Stimulated activated CD8-positive, alpha-beta memory T cell treated with anti-CD3 and anti-CD28 coated beads, Interleukin-4, amount 100 ng/mL, for 4 hours (primary cell): ENCODE data around the gene EEFSEC.

ENCODE experiments used
- DNase-seq, 2 donors: peaks; one replicate each; pipeline ENCODE4 v3.0.0-alpha.2; 2020; ENCODE audit warnings: low read depth in 2 of 2, low spot score in 1 of 2

Gene EEFSEC

DNA sequence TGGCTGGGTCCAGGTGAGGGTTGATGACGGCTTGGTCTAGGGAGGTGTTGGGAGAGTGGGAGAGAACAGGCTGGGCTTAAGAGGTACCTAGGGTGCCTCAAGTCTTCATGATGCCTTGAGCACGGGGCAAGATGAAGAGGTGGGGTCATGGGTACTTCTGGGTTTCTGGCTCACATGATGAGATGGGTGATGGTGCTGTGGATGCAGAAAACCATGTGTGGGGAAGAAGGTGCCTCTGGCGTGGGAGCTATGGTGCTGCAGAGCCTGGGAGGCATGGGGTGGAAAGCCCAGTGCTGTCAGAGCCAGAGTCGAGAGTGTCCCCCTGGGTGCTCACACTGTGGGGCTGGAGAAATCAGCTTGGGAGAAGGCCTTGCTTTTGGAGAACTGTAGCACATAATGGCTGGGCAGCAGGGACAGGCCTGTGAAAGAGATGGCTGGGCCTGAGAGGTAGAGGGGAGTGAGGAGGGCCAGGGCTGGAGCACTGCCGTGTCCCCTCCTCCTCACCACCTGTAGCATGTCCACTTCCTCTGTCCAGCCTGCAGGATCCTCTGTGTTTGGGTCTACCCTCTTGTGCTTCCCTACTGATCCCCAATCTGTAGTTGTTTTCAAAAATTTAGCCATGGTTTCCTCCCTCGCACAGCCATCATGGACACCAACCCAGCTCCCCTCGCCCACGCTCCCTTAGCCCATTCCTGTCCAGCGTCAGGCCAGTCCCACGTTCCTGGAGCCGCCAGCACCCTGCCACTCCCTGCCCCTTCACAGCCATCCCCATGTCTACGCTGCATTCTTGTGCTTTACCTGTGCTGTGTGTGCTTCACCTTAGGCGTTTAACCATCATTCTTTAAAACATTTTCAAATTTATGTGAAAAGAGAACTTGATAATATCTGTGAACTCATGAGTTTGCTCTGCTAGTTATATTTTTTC is 132.0 kb downstream of the EEFSEC start:
- no peak for DNase-seq

DNA sequence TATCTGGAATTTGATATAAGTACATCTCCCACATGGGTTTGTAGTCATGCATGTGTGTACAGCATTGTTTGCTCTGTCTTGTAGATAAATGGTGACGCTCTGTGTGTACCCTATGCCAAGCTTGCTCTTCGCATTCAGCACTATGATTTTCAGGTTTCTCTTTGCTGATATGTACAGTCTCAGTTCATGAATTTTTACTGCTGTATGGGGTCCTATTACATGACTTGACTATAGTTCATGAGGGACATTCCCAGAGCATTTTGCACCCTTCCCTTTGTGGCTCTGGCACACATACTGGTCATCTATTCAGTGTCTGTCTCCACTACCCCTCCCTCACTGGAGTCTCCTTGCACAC is 132.7 kb downstream of the EEFSEC start:
- DNase-seq, result no peak

DNA sequence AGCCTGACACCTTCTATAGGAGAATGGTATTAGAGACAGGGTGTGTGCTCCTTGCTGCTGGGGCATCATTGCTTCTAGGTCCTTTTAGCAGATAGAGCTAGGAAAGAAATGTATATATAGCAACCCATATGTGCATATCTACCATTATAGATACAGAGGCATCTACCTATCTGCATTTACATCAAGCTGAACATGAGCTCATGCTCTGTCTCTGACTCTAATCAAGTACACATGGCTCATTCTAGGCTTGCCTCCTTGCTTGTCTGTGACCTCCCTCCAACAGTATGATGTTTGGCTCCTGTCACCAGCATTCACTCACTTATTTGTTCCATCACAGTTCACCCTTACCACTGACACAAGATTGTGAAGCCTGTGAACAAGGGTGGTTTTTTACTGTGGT is 133.4 kb downstream of the EEFSEC start:
- no peak for DNase-seq

DNA sequence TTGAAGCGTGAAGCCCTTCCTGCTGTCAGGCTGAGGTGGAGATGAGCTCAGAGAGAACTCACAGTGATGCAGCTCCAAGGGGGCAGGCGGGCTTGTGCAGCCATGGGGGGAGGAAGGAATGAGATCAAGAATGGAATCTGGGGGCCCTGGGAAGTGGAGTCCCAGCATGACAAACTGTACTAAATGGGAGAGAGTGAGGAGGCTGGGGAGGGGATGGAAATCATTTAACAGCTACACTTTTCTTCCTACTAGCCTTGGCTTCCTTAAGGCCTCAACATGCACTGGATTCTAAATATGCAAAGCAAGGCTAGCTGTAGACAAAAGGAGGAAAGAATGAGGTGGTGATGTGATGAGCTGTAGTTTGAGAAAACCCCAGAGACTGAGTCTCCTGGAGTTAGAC is 133.9 kb downstream of the EEFSEC start:
- DNase-seq, result no peak

DNA sequence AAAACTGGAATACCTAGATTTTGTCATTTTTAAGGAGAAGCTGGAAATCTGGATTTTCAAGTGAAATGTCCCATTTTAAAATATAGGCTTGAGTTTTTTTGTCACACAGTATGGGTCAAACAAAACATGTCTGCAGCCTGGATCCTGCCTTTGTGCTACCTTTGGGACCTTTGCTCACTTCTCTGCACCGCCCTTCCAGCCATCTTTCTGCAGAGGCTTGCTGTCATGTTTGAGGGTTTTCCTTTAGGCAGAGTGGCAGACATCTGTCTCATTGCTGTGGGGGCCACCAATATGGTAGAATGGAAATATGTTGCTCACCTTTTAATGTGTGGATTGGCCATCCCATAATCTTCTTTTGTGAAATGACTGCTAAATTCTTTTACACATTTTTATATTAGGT is 136.3 kb downstream of the EEFSEC start:
- no peak for DNase-seq

DNA sequence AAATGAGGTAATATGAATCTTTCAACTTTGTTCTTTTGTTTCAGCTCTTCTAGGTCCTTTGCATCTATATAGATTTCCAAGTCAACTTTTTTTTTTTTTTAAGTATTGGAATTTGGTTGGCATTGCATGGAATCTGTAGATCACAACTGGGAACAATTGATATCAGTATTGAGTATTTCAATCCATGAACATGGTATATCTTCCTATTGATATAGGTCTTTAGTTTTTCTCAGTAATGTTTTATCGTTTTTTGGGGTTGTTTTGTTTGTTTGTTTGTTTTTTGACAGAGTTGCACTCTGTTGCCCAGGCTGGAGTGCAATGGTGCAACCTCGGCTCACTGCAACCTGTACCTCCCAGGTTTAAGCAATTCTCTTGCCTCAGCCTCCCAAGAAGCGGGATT is 137.2 kb downstream of the EEFSEC start:
- DNase-seq, result no peak

DNA sequence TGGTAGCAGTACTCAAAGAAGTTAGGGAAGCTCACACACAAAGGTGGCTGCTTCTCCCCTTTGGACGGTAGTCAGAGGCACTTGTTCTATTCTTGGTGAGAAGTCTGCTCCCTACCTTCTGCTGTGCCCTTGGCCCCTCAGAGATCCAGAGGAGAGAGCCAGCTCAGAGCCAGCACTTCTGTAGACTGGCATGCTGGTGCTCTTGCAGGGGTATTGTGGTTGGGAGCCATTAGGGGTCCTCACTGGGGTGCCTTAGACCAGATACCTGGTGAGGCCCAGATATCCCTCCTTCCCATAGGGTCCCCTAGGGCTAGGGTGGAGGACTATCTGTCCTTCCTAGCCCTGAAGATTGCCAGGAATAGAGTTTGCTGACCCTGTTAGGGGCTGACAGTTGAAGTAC is 140.6 kb downstream of the EEFSEC start:
- DNase-seq, result no peak

DNA sequence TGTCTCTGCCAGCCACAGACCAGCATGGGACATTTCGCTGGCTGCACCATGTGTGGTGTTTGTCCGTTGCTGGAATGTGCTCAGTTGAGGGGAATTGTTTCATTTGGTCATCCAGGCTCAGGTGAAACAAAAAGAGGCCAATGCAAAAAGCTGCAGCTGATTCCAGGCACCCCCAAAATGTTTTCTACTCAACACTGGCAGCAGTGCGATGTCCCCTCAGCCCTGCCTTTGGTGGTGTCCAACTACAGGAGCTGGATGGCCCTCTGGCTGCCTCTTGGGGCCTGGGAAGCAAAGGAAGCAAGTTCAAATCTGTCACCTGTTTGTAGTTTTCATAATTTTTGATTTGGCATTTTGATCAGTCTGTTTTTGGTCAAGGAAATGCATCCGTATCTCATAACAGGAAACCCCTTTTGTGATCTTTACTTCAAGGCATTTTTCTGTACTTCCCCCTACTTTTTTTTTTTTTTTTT is 141.8 kb downstream of the EEFSEC start:
- DNase-seq, result no peak

DNA sequence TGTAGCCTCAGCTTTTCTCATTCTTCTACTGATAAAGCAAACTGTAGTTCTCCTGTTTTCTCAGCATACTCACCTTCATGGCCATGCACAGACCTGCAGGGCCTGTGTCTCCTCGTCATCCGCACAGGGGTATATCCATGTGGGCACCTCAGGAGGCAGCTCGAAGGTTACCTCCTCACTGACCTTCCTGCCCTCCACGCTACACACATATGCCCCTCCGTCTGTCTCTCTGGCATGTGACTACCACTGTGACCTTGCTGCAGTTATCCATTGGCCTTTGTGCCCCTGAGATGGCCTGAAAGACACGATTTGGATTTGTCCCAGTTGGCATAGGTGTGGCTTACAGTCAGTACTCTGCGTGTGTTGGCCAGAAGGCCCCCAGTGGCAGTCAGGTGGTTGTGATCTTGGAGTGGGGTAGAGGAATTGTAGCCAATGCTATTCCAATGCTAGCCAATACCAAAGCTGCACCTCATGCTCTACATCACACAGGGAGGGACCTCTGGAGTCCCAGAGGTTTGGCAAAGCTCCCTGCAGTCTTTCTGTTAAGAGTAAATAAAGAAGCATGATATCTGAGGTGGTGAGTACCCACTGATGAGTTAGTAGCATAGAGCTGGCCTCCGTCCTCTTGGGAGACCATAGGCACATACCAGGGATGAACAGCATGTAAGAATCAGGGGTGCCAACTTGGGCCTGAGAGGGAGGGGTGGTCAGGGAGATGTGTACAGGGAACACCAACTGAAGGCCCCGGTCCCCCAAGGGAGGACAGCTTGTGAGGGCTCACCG is 143.4 kb downstream of the EEFSEC start:
- no peak for DNase-seq

DNA sequence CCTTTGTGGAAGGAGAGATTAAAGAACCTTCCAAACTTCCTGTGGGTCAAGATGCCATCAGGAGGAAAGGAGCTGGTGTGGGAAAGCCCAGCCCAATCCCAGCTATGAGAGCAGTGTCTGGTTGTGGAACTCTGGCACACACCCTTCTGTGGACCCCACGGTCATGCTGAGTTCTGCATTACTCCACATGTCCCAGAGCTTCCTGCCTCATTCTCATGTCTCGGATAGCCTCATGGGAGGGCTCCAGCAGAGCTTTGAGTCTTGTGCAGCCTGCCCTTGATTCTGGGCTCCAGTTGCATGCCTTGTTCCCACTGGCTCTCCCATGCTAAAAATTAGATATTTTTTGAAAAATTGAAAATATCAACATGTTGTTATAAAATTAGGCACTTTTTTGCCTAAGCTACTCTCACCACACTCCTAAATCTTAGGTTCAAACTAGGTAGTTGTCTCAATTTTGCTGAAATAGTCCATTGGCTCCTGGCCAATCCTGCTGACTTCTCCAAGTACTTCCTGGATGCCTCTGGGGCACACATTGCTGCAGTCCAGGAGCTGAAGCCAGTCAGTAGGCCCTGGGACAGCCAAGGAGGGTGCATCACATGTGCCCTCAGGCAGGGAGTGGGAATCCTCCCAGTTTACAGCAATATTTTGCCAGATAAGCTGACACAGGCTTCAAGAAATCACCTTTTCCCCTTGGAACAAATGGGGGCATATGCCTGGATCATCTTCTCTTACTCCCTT is 144.3 kb downstream of the EEFSEC start:
- no peak for DNase-seq

DNA sequence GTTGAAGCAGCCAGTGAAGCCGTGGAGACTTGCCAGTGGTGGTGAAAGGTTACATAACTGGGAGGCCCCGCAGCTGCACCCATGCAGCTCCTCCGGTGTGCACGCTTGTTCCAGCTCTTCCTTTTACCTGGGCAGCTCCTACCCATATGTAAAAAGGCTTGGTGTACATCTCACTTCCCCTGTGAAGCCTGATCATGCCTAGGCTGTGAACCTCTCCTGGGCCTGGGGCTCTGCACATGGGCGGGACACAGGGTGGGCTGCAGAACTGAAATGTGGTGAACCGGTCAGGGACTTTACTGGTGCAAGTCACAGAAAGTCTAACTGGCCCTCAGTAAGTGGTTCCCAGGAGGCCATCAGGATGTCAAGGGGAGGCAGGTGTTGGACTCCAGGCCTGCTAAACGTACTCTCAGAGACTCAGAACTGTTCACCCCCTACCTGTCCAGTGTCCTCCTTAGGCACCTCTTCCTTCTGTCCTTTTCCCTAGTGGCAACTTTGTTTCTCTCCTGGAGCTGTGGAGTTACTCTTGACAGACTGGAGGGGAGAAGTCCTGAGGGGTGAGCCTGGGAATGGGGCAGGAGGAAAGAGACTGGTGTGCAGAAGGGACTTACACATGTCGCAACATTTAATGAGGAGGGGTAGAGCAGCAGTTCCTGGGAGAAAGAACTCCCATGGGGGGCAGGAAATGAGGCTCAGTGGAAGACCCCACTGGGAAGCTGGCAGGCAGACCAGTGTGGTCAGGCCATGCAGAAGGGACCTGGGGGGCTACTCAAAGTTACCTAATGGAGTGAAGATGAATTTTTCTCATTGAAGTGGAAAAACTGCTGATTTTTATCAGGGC is 148.1 kb downstream of the EEFSEC start:
- no peak for DNase-seq

DNA sequence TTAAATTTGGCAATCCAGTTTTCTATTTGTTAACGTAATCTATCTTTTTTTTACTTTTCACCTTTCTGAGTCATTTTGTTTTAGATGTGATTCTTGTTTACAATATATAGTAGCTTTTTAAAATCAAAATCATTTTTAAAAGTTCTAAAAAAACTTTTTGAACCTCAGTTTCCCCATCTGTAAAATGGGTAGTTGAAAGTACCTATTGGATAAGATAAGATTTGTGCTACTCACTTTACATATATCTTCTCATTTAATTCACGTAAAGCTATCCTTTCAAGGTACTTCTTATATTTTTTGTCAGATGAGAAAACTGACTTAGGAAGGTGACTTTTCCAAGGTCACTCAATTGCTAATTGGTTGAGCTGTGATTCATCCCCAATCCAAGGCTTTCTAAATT is 153.2 kb downstream of the EEFSEC start:
- DNase-seq, result no peak

DNA sequence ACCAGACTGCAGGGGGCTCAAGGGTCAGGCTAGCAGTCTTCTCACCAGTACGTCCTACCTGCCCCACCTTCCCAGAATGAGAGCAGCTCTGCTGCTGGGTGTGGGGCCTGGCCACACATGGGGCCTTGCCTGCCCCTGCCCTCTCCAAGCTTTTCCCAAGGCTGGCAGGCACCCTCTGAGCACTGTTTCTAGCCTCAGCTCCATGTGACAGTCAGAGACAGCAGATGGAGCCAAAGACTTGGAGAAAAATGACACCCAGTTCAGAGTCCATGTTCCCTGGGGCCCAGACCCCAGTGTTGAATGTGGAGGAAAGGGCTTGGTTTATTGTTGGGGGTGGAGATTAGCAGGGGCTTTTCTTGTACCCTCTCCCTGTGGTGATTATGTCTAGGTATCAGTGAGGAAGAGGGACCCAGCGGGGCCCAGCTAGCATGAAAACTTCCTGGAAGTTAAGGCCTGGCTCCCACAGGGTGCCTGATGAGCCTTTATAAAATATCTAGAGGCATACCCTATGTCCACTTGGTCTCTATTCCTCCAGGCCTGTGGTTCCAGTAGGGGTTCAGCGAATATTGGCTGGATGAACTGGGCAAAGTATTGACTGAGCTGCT is 153.8 kb downstream of the EEFSEC start:
- DNase-seq, result no peak

DNA sequence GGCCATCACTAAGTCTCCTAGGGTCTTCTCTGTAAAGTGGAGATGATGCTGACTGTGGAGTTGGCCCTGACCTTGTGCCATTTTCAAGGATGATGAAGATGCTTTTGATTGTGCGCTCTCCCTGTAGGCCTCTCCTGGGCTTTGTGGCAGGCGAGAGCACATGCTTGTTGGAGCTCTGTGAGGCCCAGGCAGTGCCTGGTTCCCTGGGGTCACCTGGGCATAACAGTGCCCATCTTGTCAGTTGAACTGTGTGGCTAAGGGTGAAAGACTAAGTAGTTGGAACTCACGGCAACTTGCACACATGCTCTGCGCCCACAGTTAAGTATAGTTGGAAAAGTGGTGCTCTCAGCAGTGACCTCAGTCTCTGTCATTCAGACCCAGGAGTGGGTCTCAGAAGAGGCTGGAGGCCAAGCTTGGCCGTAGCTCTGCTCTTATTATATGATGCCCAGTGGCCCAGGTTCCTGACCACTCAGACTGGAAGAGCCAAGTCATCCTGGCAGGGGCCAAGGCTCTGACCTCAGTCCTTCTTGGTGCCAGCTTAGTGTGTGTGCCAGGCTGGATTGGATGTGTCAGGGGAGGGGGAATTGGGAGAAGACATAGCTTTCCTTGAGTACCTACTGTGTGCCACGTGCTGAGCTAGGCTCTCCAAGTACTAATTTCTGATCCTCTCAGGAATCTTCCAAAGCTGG is 154.6 kb downstream of the EEFSEC start:
- DNase-seq, result no peak

DNA sequence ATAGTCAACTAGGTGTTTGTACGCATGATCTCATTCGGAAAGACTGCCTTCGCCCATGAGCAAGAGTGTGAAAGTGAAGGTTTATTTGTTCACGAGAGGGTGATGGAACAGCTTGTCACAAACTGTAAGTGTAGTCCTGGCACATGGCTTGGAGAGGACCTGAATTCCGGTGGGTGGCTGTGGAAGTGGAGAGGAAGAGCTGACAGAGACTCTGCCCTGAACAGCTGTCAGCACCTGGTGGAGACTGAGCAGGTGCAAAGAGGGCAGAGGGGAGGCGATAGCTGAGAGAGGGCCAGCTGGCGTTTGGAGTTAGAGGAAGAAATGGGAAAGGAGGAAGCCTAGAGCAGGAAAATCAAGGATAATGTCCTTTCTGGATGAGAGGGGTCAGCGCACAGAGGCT is 155.7 kb downstream of the EEFSEC start:
- DNase-seq, result no peak

DNA sequence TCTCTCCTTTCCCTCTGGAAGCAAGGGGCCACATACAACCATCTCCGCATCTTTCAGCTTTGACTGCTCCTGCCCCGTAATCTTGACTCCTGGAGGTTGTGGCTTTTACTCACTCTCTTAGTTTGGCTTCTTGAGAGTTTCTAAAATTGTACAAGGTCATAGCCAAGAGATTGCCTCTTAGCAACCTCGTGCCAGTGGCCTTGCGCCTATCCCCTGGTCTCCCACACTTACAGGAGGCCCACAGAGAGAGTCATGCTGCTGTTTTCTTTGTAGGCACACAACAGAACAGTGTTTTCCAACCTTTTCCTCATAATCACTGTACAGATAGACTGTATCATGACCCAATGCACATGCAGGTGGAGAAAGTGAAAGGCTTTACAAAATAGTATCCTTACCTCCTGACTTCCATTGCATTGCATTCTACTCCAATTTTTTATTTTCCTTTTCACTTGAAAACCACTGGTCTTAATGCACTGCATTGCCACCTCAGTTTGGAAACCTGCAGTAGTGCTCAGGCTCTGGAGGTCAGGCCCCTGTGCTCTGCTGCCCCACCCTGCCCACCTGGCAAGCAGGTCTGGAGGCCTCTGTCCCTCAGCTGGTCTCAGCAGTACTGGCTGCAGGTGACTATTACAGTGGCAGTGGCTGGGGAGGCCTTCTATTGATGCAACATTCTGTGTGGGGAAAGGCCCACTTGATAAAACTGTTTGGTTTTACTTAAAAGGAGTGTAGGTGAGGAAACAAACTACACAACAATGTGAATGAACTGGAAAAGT is 157.2 kb downstream of the EEFSEC start:
- no peak for DNase-seq

DNA sequence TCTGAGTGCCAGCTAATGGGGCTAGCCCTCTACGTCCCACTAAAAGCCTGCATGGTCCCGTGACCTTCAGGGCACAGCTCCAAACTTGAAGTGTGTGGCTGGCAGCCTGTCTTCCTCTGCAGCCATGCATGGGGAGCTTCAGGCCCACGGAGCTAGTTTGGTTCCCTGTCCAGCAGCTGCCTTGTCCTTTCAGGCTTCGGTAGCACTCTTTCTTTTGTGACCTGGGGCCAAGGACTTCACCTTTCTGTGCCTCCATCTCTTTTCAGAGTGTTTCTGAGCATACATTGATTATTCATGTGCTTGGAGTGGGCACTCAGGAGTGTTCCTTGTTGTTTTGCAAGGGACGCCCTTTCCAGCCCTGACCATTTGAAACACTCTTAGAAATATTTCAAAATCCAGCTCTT is 158.2 kb downstream of the EEFSEC start:
- no peak for DNase-seq

DNA sequence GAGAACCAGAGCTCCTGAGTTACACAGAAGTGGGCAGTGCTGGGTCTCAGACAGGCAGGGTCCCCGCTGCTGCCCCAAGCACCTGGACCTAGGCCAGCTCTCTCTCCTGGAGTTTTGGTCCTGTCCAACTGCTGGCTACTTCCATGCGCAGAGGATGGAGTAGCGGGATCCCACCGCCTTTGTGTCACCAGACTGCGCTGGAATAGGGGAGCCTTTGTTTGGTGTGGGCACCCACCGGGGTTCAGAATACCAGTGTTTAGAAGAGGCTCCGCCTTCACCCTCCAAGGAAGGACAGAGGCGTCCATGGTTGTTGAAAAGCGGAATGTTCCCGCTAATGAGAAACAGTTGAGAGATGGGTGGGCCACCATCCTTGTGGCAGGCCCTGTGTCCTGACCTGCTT is 159.0 kb downstream of the EEFSEC start:
- DNase-seq, result no peak
